ENCODE data around the gene ZMAT1. TPM values are rescaled to one million over a fixed set of nuclear protein-coding genes. Genes with fewer than 3 reads are reported as not detected.

The ZMAT1 gene
- total and polyA plus RNA-seq, 2 donors (not counting 3 experiments of a cell fraction or from before 2014, with no cell fraction given), result 2.4 to 4.3 TPM

GRCh38 chrX:101950581-101950980, 18.8 kb upstream of the ZMAT1 start:
- Histone ChIP-seq H3K79me2 (ENCODE audit: control insufficient read depth, insufficient read depth, low read length) (no peaks in the 10 kb centered on the region), H3K9me1 (replicated peaks; ENCODE audit: control insufficient read depth, extremely low read depth, insufficient read depth, low read length) (no peaks in the 10 kb centered on the region), H3K9ac (replicated peaks; ENCODE audit: extremely low read depth, insufficient read depth, low read length) (no peak overlapping the region), H3K9me3 (replicated peaks; ENCODE audit: control insufficient read depth, insufficient read depth, low read length) (no peaks in the 10 kb centered on the region), H4K20me1 (replicated peaks; ENCODE audit: control insufficient read depth, extremely low read depth, insufficient read depth, low read length) (no peaks in the 10 kb centered on the region), H3K4me3 (replicated peaks in 1 of 3; ENCODE audit: insufficient read depth in 1 of 3, low read depth in 1 of 3, low read length in 3 of 3) (no peak overlapping the region), H3K4me2 (ENCODE audit: insufficient read depth, low read length) (no peak overlapping the region), H3K36me3 (ENCODE audit: control insufficient read depth in 2 of 2, extremely low read depth in 1 of 2, insufficient read depth in 2 of 2, low read length in 2 of 2) (no peaks in the 10 kb centered on the region), H3K4me1 (ENCODE audit: control insufficient read depth, extremely low read depth, insufficient read depth, low read length) (no peaks in the 10 kb centered on the region), H2AFZ (ENCODE audit: low read depth, low read length) (no peak overlapping the region), H3K27ac (ENCODE audit: insufficient read depth, low read depth, low read length) (no peak overlapping the region), H3K27me3 (ENCODE audit: control insufficient read depth in 2 of 2, insufficient read depth in 2 of 2, low read length in 2 of 2) (no peaks in the 10 kb centered on the region)
- FAIRE-seq, result no peak
- BruUV-seq (replicated peaks), result no TSS peak
- POLR2A ChIA-PET, result no interaction called here
- CTCF ChIA-PET, result no interaction called here
- TF ChIP-seq MAX (IDR thresholded peaks at IDR 0.05; ENCODE audit: insufficient read depth, insufficient read length), result no peak
- no peak for TF ChIP-seq POLR2A (IDR thresholded peaks at IDR 0.05; ENCODE audit: low read depth, low read length)
- TF ChIP-seq POLR2AphosphoS5 (IDR thresholded peaks at IDR 0.05; ENCODE audit: insufficient read depth, low read depth, low read length), result no peak
- TF ChIP-seq, protein P1, sequence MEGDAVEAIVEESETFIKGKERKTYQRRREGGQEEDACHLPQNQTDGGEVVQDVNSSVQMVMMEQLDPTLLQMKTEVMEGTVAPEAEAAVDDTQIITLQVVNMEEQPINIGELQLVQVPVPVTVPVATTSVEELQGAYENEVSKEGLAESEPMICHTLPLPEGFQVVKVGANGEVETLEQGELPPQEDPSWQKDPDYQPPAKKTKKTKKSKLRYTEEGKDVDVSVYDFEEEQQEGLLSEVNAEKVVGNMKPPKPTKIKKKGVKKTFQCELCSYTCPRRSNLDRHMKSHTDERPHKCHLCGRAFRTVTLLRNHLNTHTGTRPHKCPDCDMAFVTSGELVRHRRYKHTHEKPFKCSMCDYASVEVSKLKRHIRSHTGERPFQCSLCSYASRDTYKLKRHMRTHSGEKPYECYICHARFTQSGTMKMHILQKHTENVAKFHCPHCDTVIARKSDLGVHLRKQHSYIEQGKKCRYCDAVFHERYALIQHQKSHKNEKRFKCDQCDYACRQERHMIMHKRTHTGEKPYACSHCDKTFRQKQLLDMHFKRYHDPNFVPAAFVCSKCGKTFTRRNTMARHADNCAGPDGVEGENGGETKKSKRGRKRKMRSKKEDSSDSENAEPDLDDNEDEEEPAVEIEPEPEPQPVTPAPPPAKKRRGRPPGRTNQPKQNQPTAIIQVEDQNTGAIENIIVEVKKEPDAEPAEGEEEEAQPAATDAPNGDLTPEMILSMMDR (IDR thresholded peaks at IDR 0.05; ENCODE audit: extremely low read depth in 1 of 2, insufficient read depth in 1 of 2, low read depth in 1 of 2, low read length in 2 of 2), result no peak
- TF ChIP-seq GATA2 (IDR thresholded peaks at IDR 0.05; ENCODE audit: insufficient read depth, insufficient read length, low read depth, low read length), result no peak
- no peak for TF ChIP-seq EZH2 (IDR thresholded peaks at IDR 0.05; ENCODE audit: borderline replicate concordance, low read depth, low read length, severe bottlenecking)
- no peak for TF ChIP-seq JUN (IDR thresholded peaks at IDR 0.05; ENCODE audit: borderline replicate concordance, insufficient read depth, insufficient read length, low read depth)
- TF ChIP-seq MYC (IDR thresholded peaks at IDR 0.05; ENCODE audit: low read depth, low read length), result no peak
- no peak for TF ChIP-seq FOS (IDR thresholded peaks at IDR 0.05; ENCODE audit: borderline replicate concordance, insufficient read depth, low read length)
- dilution Hi-C loops (cut with MboI; ENCODE audit: extremely low pct_ligation_motif_present, low sequenced_read_pairs) (no loop called here), intact Hi-C loops (cut with micrococcal nuclease) (no loop called here)
- no peak for DNase-seq (ENCODE audit: low read depth, low spot score)

Data from endothelial cell of umbilical vein (primary cell).